Colonic mucosa (tissue), 4 donors: Measurements from ENCODE around the gene RABL2A. TPM values are rescaled to one million over a fixed set of nuclear protein-coding genes. Genes with fewer than 3 reads are reported as not detected.
"Not testable (repeated sequence)": the region's sequence is repeated elsewhere in the genome, so short reads cannot be mapped to it uniquely, and the experiment has no call there.

Source experiments
- DNase-seq: peaks from one replicate; pipeline ENCODE4 v3.0.0-alpha.2; 2020
- H3K27ac ChIP-seq: fragments of 200-600 bp; one replicate; pipeline ENCODE4 v1.8.0; 2021
- H3K27me3 ChIP-seq: fragments of 200-600 bp; one replicate; pipeline ENCODE4 v1.8.0; 2021
- H3K36me3 ChIP-seq: fragments of 200-600 bp; one replicate; pipeline ENCODE4 v1.8.0; 2021
- H3K4me1 ChIP-seq: fragments of 200-600 bp; one replicate; pipeline ENCODE4 v1.8.0; 2021; ENCODE audit warnings: mild to moderate bottlenecking
- H3K4me3 ChIP-seq: fragments of 200-600 bp; one replicate; pipeline ENCODE4 v1.8.0; 2021
- H3K9ac ChIP-seq, 2 donors: one replicate each; pipeline ENCODE4 v1.7.0; 2013; ENCODE audit warnings: control low read depth in 2 of 2, low read depth in 2 of 2, low read length in 2 of 2
- H3K9me3 ChIP-seq: fragments of 200-600 bp; one replicate; pipeline ENCODE4 v1.8.0; 2021
- intact Hi-C: fragments of 100-400 bp; cut with DNase I; formaldehyde crosslinking; loops from one replicate; pipeline ENCODE4 v1.14.1; 2022
- total RNA-seq, 2 donors: library from RNA; stranded (reverse); fragmentation: NEBNext Ultra II Directional in 1 of 2; extraction: Animal tissue kit (Norgen Biotek cat#: 25700) in 1 of 2; gene quantifications; one replicate each; pipeline ENCODE4 v1.2.1, GENCODE V29; 2021
- TF ChIP-seq, protein P1 (sequence below): fragments of 200-600 bp; IDR thresholded peaks from one replicate; pipeline ENCODE4 v1.8.0; 2022; ENCODE audit warnings: antibody characterized with exemption, mild to moderate bottlenecking
- donor health status: healthy.
- donor health status: DM: no; HTN: no; CAD: no.
- donor health status: DM: no; HTN: no; CAD: no.

The RABL2A gene
- total RNA-seq, 2 donors from 2014 or later = 9.3 to 19.4 TPM

DNA sequence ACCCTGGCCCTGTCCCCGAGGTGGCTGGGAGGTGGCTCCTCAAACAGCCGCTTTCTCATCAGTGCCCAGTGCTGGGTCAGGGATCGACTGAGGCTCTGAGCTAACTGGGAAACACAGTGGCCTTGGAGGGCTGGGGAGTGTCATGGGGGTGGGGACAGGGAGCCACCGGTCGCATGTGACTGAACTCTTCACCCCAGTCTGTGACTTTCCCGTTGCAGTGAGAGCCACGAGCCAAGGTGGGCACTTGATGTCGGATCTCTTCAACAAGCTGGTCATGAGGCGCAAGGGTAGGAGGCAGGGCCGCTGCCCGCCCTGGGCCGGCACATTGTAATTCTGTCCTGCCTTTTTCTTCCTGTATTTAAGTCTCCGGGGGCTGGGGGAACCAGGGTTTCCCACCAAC, 28.9 kb upstream of the RABL2A start:
- H3K27ac ChIP-seq, H3K4me3 ChIP-seq, H3K36me3 ChIP-seq, H3K9ac ChIP-seq, H3K9me3 ChIP-seq, DNase-seq, intact Hi-C loops, H3K27me3 ChIP-seq, H3K4me1 ChIP-seq: not testable (repeated sequence)

DNA sequence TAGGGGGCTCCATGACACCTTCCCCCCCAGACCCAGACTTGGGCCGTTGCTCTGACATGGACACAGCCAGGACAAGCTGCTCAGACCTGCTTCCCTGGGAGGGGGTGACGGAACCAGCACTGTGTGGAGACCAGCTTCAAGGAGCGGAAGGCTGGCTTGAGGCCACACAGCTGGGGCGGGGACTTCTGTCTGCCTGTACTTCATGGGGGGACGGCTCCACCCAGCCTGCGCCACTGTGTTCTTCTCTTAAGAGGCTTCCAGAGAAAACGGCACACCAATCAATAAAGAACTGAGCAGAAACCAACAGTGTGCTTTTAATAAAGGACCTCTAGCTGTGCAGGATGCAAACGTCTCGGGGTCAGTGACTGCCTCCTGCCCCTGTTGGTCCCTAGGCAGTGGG, 28.3 kb upstream of the RABL2A start:
- H3K4me3 ChIP-seq, DNase-seq, H3K9ac ChIP-seq, intact Hi-C loops, H3K27me3 ChIP-seq, H3K4me1 ChIP-seq, H3K9me3 ChIP-seq, H3K27ac ChIP-seq, H3K36me3 ChIP-seq: not testable (repeated sequence)

DNA sequence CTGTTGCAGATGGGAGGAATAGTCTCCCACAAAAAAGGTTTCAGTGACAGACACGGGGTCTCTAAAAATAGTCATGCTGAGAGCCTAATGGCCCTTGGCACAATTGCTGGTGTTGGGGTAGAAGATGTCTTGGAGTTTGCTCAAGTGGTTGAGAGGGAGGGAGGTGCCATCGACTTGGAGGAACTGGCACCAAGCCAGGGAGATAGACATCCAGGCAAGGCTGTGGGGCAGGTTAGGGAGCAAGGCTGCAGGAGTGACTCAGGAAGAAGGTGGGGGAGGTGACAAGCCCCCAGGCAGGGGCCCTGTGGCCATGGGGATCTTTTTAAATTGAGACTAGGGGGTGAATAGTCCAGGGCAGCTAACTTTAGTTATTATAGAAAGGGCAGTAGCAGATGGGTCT, 27.9 kb upstream of the RABL2A start:
- H3K36me3 ChIP-seq, H3K4me1 ChIP-seq, intact Hi-C loops, H3K27me3 ChIP-seq, H3K27ac ChIP-seq, H3K9me3 ChIP-seq, H3K4me3 ChIP-seq, H3K9ac ChIP-seq, DNase-seq: not testable (repeated sequence)

DNA sequence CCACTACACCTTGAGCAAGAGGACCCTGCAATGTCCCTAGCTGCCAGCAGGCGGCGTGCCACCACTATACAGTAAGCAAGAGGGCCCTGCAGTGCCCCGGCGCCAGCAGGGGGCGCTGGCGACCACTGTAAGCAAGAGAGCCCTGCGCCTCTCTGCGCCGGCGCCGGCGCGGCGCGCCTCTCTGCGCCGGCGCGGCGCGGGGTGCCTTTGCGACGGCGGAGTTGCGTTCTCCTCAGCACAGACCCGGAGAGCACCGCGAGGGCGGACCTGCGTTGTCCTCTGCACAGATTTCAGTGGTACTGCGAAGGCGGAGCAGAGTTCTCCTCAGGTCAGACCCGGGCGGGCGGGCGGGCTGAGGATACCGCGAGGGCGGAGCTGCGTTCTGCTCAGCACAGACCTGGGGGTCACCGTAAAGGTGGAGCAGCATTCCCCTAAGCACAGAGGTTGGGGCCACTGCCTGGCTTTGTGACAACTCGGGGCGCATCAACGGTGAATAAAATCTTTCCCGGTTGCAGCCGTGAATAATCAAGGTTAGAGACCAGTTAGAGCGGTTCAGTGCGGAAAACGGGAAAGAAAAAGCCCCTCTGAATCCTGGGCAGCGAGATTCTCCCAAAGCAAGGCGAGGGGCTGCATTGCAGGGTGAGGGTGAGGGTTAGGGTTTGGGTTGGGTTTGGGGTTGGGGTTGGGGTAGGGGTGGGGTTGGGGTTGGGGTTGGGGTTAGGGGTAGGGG, 24.9 kb upstream of the RABL2A start:
- TF ChIP-seq, protein P1, sequence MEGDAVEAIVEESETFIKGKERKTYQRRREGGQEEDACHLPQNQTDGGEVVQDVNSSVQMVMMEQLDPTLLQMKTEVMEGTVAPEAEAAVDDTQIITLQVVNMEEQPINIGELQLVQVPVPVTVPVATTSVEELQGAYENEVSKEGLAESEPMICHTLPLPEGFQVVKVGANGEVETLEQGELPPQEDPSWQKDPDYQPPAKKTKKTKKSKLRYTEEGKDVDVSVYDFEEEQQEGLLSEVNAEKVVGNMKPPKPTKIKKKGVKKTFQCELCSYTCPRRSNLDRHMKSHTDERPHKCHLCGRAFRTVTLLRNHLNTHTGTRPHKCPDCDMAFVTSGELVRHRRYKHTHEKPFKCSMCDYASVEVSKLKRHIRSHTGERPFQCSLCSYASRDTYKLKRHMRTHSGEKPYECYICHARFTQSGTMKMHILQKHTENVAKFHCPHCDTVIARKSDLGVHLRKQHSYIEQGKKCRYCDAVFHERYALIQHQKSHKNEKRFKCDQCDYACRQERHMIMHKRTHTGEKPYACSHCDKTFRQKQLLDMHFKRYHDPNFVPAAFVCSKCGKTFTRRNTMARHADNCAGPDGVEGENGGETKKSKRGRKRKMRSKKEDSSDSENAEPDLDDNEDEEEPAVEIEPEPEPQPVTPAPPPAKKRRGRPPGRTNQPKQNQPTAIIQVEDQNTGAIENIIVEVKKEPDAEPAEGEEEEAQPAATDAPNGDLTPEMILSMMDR = peak; percentile 26
- H3K9ac ChIP-seq, intact Hi-C loops, H3K4me3 ChIP-seq, H3K27ac ChIP-seq, H3K4me1 ChIP-seq, H3K9me3 ChIP-seq, H3K36me3 ChIP-seq, H3K27me3 ChIP-seq: not testable (repeated sequence)
- DNase-seq = peak; percentile 57

DNA sequence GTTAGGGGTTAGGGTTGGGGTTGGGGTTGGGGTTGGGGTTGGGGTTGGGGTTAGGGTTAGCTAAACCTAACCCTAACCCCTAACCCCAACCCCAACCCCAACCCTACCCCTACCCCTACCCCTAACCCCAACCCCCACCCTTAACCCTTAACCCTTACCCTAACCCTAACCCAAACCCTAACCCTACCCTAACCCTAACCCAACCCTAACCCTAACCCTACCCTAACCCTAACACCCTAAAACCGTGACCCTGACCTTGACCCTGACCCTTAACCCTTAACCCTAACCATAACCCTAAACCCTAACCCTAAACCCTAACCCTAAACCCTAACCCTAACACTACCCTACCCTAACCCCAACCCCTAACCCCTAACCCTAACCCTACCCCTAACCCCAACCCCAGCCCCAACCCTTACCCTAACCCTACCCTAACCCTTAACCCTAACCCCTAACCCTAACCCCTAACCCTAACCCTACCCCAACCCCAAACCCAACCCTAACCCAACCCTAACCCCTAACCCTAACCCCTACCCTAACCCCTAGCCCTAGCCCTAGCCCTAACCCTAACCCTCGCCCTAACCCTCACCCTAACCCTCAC, 24.1 kb upstream of the RABL2A start:
- H3K9ac ChIP-seq = peak overlapping the region in 1 of 2 donors; percentile 72
- no peak for DNase-seq
- intact Hi-C loops = no loop called here

DNA sequence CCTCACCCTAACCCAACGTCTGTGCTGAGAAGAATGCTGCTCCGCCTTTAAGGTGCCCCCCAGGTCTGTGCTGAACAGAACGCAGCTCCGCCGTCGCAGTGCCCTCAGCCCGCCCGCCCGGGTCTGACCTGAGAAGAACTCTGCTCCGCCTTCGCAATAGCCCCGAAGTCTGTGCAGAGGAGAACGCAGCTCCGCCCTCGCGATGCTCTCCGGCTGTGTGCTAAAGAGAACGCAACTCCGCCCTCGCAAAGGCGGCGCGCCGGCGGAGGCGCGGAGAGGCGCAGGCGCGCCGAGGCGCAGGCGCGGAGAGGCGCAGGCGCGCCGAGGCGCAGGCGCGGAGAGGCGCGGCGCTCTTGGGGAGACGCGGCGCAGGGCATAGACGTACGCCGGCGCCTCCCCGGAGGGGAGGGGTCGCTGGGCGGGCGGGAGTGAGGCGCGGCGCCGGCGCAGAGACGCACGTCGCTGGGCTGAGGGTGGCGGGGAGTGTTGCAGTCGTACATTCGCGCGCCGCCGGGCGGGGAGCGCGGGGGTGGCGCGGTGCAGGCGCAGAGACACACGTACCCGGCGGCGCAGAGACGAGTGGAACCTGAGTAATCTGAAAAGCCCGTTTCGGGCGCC, 23.5 kb upstream of the RABL2A start:
- intact Hi-C loops, H3K36me3 ChIP-seq, H3K4me1 ChIP-seq, H3K9me3 ChIP-seq, H3K27me3 ChIP-seq: not testable (repeated sequence)
- H3K27ac ChIP-seq = peak overlapping the region; percentile 82
- peak overlapping the region; percentile 35 for H3K4me3 ChIP-seq
- H3K9ac ChIP-seq = peak overlapping the region in 1 of 2 donors; percentile 72
- DNase-seq = peak; percentile 84

More for the DNA sequence above, 24.1 kb upstream of the RABL2A start:
- no peaks in the 10 kb centered on the region for H3K9me3 ChIP-seq
- peak overlapping the region; percentile 19 for H3K4me3 ChIP-seq
- no peak overlapping the region for H3K27ac ChIP-seq
- TF ChIP-seq, protein P1 = no peak
- no peaks in the 10 kb centered on the region for H3K27me3 ChIP-seq
- H3K36me3 ChIP-seq = no peaks in the 10 kb centered on the region
- no peaks in the 10 kb centered on the region for H3K4me1 ChIP-seq

DNA sequence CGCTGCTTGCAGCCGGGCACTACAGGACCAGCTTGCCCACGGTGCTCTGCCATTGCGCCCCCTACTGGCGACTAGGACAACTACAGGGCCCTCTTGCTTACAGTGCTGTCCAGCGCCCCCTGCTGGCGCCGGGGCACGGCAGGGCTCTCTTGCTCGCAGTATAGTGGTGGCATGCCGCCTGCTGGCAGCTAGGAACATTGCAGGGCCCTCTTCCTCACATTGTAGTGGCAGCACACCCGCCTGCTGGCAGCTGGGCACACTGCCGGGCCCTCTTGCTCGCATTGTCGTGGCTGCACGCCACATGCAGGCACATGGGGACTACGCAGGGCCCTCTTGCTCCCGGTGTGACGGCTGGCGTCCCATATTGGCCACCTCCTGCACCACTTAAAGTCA, 23.0 kb upstream of the RABL2A start:
- H3K4me1 ChIP-seq, H3K27me3 ChIP-seq, H3K9me3 ChIP-seq, H3K36me3 ChIP-seq, intact Hi-C loops: not testable (repeated sequence)
- H3K27ac ChIP-seq = peak overlapping the region; percentile 82
- H3K4me3 ChIP-seq = peak overlapping the region; percentile 35
- DNase-seq = peak; percentile 95
- H3K9ac ChIP-seq = peak overlapping the region in 1 of 2 donors; percentile 60
- TF ChIP-seq, protein P1 = peak; percentile 99

DNA sequence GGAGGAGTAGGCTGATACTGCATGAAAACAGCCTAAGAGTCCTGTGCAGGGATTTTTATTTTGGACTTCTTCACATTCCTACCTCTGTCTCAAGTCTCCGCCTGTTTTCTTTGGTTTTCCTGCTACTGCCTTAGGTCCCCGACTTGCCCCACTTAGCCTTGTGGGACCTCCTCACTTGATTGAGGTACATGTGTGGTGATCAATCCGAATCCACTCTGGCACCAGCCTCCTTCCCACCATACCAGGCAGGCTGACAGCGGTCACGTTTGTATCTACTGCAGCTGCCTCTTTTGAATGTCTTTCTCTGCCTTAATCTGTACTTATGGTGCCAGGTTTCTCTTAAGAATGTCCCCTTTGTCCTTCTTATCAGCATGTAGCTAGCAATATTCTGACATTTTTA, 22.4 kb upstream of the RABL2A start:
- H3K27me3 ChIP-seq, H3K9me3 ChIP-seq, DNase-seq, intact Hi-C loops, H3K4me3 ChIP-seq, H3K36me3 ChIP-seq, H3K9ac ChIP-seq, H3K4me1 ChIP-seq: not testable (repeated sequence)
- peak overlapping the region; percentile 82 for H3K27ac ChIP-seq

DNA sequence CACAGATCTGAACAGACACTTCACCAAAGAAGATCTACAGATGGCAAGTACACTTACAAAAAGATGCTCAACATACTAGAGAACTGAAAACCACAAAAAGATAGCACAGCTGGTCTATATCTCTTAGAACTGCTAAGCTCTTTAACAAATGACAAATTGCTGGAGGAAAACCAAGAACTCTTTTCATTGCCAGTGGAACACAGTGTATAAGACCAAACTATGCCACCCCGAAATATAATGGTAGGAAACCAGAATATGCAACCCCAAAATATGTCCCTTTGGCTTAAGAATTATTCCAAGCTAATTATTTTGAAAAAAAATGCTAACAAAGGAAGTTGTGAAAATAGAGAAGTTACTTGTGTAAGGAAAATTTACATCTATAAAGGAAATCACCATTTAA, 21.0 kb upstream of the RABL2A start:
- intact Hi-C loops, H3K27me3 ChIP-seq, H3K4me1 ChIP-seq: not testable (repeated sequence)

DNA sequence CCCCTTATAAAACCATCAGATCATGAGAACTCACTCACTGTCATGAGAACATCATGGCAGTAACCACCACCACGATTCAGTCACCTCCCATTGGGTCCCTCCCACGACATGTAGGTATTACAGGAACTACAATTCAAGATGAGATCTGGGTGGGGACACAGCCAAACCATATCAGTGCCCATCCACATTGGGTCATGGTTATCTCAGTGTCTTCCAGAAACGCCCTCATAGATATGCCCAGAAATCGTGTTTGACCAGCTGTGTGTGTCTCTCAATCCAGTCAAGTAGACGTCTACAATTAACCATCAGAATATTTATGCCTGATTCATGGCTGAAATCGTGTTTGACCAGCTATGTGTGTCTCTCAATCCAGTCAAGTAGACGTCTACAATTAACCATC, 17.2 kb upstream of the RABL2A start:
- H3K4me3 ChIP-seq, H3K27ac ChIP-seq, H3K9ac ChIP-seq, H3K36me3 ChIP-seq, intact Hi-C loops, H3K4me1 ChIP-seq, DNase-seq, H3K27me3 ChIP-seq, H3K9me3 ChIP-seq: not testable (repeated sequence)

More for the DNA sequence above, 21.0 kb upstream of the RABL2A start:
- not testable (repeated sequence) for DNase-seq, H3K9ac ChIP-seq, H3K36me3 ChIP-seq, H3K27ac ChIP-seq, H3K9me3 ChIP-seq, H3K4me3 ChIP-seq
